Hematopoietic multipotent progenitor cell treated with erythropoietin and hydrocortisone succinate and interleukin-3 and kit ligand, for 15 days (in vitro differentiated cells): ENCODE measurements around the gene NAV2.

Source experiments
- DNase-seq: peaks from one replicate; pipeline ENCODE4 v3.0.0-alpha.2; 2015; ENCODE audit warnings: low spot score

The NAV2 gene

DNA sequence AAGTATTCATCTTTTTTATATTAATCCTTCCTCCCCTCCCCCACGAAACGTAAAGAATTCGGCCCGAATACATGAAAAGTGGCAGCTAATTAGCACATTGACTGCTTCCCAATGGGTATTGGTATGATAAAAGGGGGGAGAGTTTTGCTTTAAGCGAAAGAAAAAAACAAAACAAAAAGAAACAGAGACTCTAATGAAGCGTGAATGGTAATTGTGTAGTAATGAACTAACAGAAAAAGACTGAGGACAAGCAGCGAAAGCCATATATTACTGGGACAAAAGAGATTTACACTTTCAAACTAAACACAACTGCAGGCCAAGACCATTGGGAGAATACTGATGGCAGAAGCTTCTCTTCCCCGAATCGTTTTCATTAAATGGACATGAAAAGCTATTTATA, 445.1 kb downstream of the NAV2 start:
- DNase-seq, result no peak

DNA sequence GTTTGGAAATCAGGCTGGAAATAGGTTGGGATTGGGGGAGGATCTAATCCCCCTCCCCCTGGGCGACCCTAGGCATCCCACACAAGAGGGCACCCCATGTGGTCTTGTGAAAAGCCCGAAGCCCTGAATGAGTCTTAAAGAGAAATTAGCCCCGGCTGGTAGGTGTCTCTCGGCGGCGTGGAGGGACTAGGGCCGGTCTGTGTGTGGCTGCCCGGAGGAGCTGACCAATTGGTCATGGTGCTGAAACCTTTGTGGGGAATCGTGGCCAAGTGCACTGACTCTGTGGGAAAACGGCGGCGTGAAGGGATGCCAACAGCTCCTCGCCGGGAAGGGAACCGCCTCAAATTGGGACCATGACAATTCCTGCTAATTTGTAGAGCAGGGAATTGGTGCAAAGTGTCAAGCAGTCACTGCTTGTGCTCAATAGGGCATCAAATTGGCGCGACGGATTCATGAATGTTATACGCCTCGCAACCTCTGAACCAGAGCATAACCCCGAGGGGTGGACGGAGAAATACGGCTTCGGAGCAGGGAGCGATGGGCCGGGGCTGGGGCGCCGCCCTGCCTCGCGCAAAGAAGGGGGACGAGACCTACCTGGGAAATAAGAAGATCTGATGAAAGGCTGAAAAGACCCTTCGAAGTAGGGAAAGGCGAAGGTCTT, 446.1 kb downstream of the NAV2 start:
- no peak for DNase-seq

DNA sequence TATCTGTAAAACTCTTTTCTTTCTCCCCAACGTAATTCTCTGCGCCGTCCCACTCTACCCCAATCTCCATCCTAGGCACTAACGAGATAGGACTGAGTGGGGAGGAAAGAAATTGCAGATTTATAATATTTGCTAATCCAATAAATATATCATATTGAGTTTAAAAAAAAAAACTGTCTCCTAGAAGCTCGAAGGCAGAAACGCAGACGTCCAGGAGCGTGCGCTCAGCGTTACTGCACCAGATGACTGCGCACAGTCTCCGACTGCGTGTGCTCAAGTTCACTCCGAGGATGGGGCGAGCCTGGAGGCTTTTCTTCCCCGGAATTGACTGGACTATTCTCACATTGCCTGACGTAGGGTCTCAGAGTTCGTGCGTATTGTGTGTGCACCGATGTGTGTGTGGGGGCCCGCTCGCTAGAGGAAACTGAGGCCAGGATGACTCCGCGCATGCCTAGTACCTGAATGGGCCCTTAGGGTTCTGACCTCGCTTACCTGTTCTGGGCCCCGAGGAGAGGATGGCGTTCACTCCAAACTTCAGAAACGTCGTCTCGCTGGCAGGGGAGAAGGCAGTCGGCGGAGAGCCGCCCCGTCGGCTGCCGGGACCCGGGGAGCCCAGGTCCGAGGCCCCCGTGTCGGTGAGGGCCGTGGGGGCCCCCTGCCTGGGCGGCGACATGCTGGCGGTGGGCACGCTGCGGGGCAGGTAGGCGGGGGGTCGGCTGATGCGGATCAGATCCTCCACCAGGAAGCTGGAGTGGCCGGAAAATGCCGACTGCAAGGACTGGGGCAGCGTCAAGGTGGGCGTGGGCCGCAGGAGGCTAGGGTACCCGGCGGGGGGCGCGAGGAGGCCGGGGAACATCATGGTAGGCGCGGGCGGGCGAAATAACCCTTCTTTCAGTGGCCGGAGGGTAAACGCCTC, 447.1 kb downstream of the NAV2 start:
- DNase-seq, result no peak

DNA sequence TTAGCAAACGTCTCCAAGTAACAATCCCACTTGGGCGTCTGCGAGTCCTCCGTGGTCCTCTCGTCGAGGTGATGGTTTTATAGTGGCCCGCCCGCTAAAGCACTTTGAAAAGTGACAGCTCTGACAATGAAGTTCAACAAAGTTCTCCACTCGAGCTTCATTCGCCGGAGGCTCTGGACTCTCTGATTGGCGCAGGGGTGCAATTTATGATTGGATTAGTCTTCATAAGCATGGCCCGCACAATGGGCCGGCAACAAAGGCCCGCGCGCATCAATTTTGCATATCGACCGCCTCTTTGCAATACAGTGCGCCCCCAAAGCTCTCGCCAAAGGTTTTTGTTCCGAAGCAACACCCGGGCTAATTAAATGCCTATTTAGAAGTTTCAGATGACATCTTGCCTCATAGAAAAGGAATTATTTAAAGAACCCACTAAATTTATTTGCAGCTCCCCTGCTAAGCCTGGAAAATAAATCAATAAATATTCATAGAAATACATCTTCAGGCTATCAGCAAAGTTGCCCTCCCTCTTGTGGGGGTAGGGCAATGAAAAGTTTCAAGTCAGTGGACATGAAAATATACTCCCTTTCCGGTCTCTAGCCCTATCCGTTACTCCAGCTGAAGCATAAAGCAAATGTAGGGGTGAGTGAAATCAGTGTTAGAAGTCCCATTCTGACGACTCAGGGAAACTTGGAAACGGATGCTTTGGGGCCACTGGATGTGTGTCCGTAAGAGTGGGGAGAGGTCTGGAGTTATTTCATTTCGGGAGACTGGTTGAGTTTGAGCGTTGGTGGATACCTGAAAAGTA, 448.0 kb downstream of the NAV2 start, which contains the start of gene DBX1:
Gene DBX1, minus strand, starts transcription at position 51 of the 805 bp plus-strand sequence. CDS start 151 bp downstream, outside the sequence.
- no peak for DNase-seq

DNA sequence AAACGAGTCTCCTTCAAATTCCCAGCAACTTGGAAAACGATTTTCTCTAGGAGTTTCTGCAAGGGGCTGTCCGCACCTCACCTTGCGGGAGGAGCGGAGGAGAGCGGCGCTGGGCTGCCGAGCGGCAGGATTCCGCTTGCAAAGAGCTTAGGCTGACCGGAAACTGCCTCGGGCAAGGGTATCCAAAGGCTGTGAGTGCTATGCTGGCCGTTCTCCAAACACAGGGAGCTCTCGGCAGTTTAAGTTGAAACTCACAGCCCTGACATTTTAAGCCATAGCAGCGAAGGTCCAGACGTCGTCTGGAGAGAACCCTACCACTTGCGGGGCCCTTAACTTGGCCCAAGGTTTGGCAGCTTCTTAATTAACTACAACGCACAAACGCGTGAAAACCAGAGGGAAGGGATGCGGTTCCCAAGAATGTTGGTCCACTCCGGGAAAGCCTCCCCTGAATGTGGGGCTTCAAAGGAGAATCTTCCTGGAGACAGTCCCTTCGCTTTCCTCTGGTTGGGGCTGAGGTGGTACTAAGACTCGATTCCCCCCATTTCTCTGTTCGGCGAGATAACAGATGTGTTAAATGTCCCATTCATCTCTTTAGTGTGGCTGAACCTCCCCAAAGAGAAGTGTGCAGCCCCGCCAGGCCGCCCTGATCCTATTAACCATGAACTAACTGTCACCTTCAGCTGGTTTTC, 448.7 kb downstream of the NAV2 start:
- DNase-seq, result no peak

DNA sequence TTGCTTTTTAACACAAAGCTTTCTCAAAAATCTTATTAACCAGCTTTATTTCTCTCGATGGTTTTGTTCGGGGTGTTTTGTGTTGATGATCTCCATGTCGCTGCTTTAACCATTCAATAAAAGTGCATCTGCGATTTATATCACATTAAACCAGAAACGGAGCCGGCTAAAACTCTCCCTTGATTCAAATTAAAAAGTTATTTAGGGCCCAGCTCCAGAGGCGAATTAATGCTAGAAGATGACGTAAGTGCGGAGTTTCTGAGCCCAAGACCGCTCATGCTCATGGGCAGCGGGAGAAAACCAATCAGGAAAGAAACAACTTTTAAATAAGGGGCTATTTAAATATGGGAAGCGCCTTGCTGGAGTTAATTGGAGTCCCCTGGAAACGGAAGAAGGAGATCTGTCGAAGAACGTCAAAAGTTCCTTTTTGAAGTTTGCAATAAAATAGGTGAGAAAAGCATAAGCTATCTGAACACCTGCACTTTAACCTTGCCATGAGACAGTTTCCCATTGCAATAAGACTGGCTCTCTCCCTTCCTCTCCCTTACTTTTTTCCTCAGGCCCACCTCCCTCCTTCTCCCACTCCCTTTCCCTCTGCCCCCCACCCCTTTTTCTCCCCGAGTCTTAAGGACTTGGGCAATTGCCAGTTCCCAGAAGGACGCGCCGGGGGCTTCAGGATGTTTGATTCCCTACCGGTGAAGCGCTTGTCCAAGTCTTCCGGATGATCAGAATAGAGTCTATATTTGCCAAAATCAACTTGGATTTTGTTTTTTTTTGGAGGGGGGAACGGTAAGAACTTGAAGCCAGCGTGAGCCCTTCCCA, 449.5 kb downstream of the NAV2 start:
- no peak for DNase-seq

DNA sequence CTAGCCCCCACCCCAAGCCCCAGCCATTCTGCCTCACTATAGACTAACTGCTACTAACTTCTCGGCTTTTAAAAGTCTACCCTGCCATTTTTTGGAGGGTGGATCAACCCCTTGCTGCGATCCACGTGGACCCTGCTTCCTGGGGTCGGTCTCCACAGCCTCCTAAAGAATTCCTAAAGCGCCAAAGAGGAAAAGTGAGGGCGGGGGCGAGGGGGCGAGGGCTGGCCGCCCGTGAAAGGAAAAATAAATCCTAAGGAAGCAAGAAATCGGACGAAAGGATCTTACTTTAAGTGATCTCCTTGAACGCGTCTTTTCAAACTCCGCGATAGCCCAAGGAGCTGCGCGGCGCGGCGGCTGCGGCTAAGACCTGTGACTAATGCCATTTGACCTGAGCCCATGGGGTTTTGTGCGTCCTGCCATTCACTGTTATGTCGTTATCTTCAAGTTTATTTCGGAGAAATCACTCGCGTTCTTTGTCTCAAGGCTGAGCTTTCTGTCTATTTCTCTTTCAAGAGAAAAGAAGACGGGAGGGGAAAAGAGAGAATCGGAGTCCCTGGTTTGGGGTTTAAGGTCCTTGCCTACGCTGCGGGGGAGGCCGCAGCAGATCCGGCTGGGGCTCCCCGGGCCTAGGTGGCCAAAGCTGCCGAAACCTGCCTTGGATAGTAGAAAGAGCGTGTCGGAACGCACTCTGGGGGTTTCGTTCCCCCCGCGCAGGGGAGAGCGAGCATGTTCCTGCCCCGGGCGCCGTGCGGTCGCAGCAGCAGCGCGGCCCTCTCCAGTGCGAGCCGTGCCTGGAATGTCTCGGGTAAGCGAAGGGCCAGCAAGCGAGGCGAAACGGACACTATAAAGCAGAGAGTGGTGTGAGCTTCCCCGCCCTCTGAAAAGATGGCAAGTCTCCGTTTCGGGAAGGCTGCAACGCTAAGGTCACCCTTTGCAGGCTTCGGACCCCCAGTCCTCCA, 450.5 kb downstream of the NAV2 start:
- no peak for DNase-seq

DNA sequence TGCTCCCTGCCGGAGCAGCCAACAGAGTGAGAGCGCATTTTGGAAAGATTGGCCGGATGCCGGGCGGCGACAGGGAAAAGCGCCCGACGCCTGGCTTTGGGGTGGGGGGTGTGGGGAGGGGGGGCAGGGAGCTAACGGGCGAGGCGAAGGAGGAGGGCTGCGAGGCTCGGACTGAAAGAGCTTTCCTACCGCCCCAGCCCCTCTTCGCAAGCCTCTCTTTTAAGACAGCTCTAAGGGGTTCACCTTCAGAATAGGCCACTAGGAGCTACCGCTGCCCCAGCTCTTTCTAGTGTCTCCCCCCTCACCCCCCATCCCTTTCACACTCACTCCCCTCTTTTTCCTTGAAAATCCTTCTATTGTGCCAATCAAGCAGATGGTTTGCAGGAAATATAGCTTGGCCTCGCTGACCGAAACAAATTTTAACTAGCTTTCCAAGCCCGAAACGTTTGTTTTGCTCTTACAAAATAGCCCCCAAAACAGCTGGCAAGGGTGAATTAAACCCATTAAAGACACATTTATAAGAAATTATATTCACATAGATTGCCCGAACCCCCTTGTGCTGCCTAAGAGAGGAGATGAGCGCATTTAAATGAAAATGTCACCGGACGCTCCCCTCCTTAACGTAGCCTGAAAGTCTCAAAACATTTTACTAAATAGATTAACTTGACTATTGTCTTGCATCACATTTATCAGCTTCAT, 451.3 kb downstream of the NAV2 start:
- DNase-seq, result no peak
